Keratinocyte (primary cell): ENCODE data around the gene TMEM187. TPM values are rescaled to one million over a fixed set of nuclear protein-coding genes. Genes with fewer than 3 reads are reported as not detected.

Experiments used
- DNase-seq: peaks from one replicate; pipeline ENCODE4 v3.0.0-alpha.2; 2011; ENCODE audit warnings: low read depth, missing footprints, low spot score
- FAIRE-seq: peaks from 2 replicates; lab custom pipeline; 2011; peaks lifted over from hg19 to GRCh38; lab: Jason Lieb, UNC
- H2AFZ ChIP-seq: 2 replicates; pipeline ENCODE4 v1.6.0; 2012; ENCODE audit warnings: low read length, control low read depth, inconsistent platforms; ENCODE audit not compliant: control insufficient read depth
- H3K27ac ChIP-seq: 2 replicates; pipeline ENCODE4 v1.5.1; 2011; ENCODE audit warnings: low read length; ENCODE audit not compliant: control insufficient read depth, insufficient read depth
- H3K27me3 ChIP-seq: 3 replicates; pipeline ENCODE4 v1.6.0; 2011; ENCODE audit warnings: low read length; ENCODE audit not compliant: control insufficient read depth, insufficient read depth; ENCODE audit errors: extremely low read depth
- H3K36me3 ChIP-seq, 2 experiments: 2 replicates in 1 of 2; 3 replicates in 1 of 2; pipeline ENCODE4 v1.5.1; 2011; ENCODE audit warnings: low read length in 2 of 2, mild to moderate bottlenecking in 1 of 2; ENCODE audit not compliant: control insufficient read depth in 2 of 2, insufficient read depth in 2 of 2; ENCODE audit errors: extremely low read depth in 1 of 2
- H3K4me1 ChIP-seq: 3 replicates; pipeline ENCODE4 v1.5.1; 2011; ENCODE audit warnings: low read length; ENCODE audit not compliant: control insufficient read depth, insufficient read depth; ENCODE audit errors: extremely low read depth
- H3K4me2 ChIP-seq: 3 replicates; pipeline ENCODE4 v1.6.0; 2011; ENCODE audit warnings: low read depth, low read length; ENCODE audit not compliant: control insufficient read depth, insufficient read depth; ENCODE audit errors: extremely low read depth
- H3K4me3 ChIP-seq, 3 experiments: fragments of 200-600 bp in 1 of 3; sonication (generic) in 1 of 3; 2 replicates in 2 of 3; 3 replicates in 1 of 3; pipeline ENCODE4 v1.5.1; 2011 to 2016; ENCODE audit warnings: low read length in 3 of 3, mild to moderate bottlenecking in 3 of 3, control low read depth in 2 of 3, inconsistent platforms in 1 of 3, low read depth in 1 of 3, mixed read lengths in 1 of 3, mixed run types in 1 of 3, moderate library complexity in 1 of 3; ENCODE audit not compliant: control insufficient read depth in 2 of 3, insufficient read depth in 2 of 3; ENCODE audit errors: extremely low read depth in 1 of 3
- H3K79me2 ChIP-seq: 2 replicates; pipeline ENCODE4 v1.6.0; 2012; ENCODE audit warnings: low read length; ENCODE audit not compliant: control insufficient read depth, insufficient read depth
- H3K9ac ChIP-seq: 3 replicates; pipeline ENCODE4 v1.6.0; 2011; ENCODE audit warnings: low read length; ENCODE audit not compliant: control insufficient read depth, insufficient read depth; ENCODE audit errors: extremely low read depth
- H3K9me1 ChIP-seq: 3 replicates; pipeline ENCODE4 v1.6.0; 2011; ENCODE audit warnings: low read length; ENCODE audit not compliant: control insufficient read depth, insufficient read depth; ENCODE audit errors: extremely low read depth
- H3K9me3 ChIP-seq: 2 replicates; pipeline ENCODE4 v1.5.1; 2012; ENCODE audit warnings: low read depth, low read length; ENCODE audit not compliant: control insufficient read depth
- H4K20me1 ChIP-seq: 3 replicates; pipeline ENCODE4 v1.6.0; 2011; ENCODE audit warnings: low read length; ENCODE audit not compliant: control insufficient read depth, insufficient read depth; ENCODE audit errors: extremely low read depth
- CTCF ChIP-seq, 3 experiments: IDR thresholded peaks in 1 of 3; conservative IDR thresholded peaks in 1 of 3; optimal IDR thresholded peaks in 1 of 3; 2 replicates in 2 of 3; 3 replicates in 1 of 3; pipeline versions ENCODE3 to v1.5.1; 2011; ENCODE audit warnings: low read length in 3 of 3, mild to moderate bottlenecking in 3 of 3, moderate library complexity in 2 of 3, control low read depth in 1 of 3, inconsistent platforms in 1 of 3; ENCODE audit not compliant: insufficient read depth in 2 of 3; ENCODE audit errors: extremely low read depth in 1 of 3
- EZH2 ChIP-seq: IDR thresholded peaks from one replicate; pipeline ENCODE4 v1.6.1; 2012; ENCODE audit warnings: inconsistent platforms, mild to moderate bottlenecking, low read length, moderate library complexity
- dilution Hi-C: fragments of 300-500 bp; cut with MboI; formaldehyde crosslinking; loops from one replicate; pipeline ENCODE4 v1.7.0; 2020; ENCODE audit warnings: low sequenced_read_pairs; ENCODE audit not compliant: extremely low pct_ligation_motif_present
- polyA plus RNA-seq, 5 experiments: library from polyadenylated mRNA; depleted of rRNA in 3 of 5; stranded (reverse) in 3 of 5; stranded (forward) in 1 of 5; unstranded in 1 of 5; fragments of >200 nt; gene quantifications; 1 replicate in 1 of 5; 2 replicates in 3 of 5; 3 replicates in 1 of 5; pipeline versions ENCODE4 v1.2.1 to v1.2.3, GENCODE V29; 2011 to 2012; ENCODE audit warnings: missing spikeins in 2 of 5, low read depth in 1 of 5, low replicate concordance in 1 of 5

Gene TMEM187
- polyA plus RNA-seq, 1 donor (not counting 4 experiments of a cell fraction or from before 2014, with no cell fraction given) = 6.6 TPM

- FAIRE-seq = no peak
- H4K20me1 ChIP-seq = peaks cover 5% of the 10 kb centered on the region
- H3K36me3 ChIP-seq = peaks cover 19 to 42% of the 10 kb centered on the region in 2 experiments
- no peaks in the 10 kb centered on the region for H3K9me3 ChIP-seq
- no peak overlapping the region for H3K4me3 ChIP-seq
- H3K27me3 ChIP-seq = no peaks in the 10 kb centered on the region
- H2AFZ ChIP-seq = no peak overlapping the region
- H3K4me1 ChIP-seq = no peaks in the 10 kb centered on the region
- no peak for DNase-seq
- H3K27ac ChIP-seq = no peak overlapping the region
- dilution Hi-C loops = no loop called here
- H3K79me2 ChIP-seq = peaks cover 33% of the 10 kb centered on the region
- H3K9ac ChIP-seq = no peak overlapping the region
- no peaks in the 10 kb centered on the region for H3K9me1 ChIP-seq
- no peak for TF ChIP-seq CTCF (optimal IDR thresholded peaks at IDR 0.05 in 1 of 3, IDR thresholded peaks at IDR 0.05 in 1 of 3, conservative IDR thresholded peaks at IDR 0.05 in 1 of 3; ENCODE audit: extremely low read depth in 1 of 3, insufficient read depth in 2 of 3, low read length in 3 of 3)
- TF ChIP-seq EZH2 = no peak
- H3K4me2 ChIP-seq = no peak overlapping the region
Measured at GRCh38 chrX:153961292-153961691, 11.3 kb upstream of the TMEM187 start.

DNA sequence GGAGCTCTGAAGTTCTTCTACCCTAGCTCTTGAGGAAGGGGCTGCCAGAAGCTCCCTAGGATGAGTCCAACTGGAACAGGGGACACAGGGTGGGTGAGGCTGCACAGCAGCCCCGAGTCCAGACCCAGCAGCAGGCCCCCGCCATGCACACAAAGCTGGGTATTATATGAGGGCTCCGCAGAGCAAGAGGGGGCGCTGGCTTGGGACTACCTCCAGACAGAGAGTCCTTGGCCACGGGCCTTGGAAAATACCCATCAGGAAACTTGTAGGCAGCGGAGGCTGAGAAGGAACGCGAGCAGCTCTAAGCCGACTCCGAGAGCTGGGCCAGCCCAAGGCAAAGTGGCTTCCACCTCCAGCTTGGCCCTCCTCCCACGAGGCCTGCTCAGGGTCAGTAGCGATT, 9.0 kb upstream of the TMEM187 start:
- peaks cover 14 to 30% of the 10 kb centered on the region in 2 experiments for H3K36me3 ChIP-seq
- H3K4me1 ChIP-seq = peaks cover 3% of the 10 kb centered on the region
- H3K4me2 ChIP-seq = no peak overlapping the region
- no peaks in the 10 kb centered on the region for H3K27me3 ChIP-seq
- no peak overlapping the region for H3K9ac ChIP-seq
- peaks cover 17% of the 10 kb centered on the region for H4K20me1 ChIP-seq
- no peak overlapping the region for H3K27ac ChIP-seq
- TF ChIP-seq EZH2 = no peak
- no peak overlapping the region for H2AFZ ChIP-seq
- peaks cover 56% of the 10 kb centered on the region for H3K79me2 ChIP-seq
- FAIRE-seq = no peak
- no peak for DNase-seq
- dilution Hi-C loops = no loop called here
- H3K4me3 ChIP-seq = no peak overlapping the region
- no peaks in the 10 kb centered on the region for H3K9me1 ChIP-seq
- H3K9me3 ChIP-seq = no peaks in the 10 kb centered on the region

DNA sequence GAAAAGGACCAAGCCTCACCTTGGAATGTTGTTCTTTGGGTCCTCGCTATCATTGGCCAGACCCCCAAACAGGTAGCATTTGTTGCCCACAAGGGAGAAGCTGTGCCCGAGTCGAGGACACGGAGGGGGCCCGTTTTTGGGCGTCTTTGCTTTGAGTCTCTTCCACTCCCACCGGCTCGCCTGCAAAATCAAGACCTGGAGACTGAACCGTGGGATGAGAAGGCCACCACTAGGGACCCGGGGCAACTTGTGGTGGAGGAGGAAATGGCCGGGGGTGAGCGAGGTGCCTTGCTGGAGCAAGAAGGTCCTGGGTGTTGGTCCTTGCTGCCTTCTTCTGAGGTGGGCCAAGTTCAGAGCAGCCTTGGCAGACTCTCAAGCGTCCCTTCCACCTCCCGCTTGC, 8.4 kb upstream of the TMEM187 start:
- Histone ChIP-seq H4K20me1 (peaks cover 17% of the 10 kb centered on the region), H3K9ac (no peak overlapping the region), H2AFZ (no peak overlapping the region), H3K36me3 (peaks cover 11 to 30% of the 10 kb centered on the region in 2 experiments), H3K4me2 (no peak overlapping the region), H3K27me3 (no peaks in the 10 kb centered on the region), H3K4me1 (peaks cover 7% of the 10 kb centered on the region), H3K79me2 (peaks cover 62% of the 10 kb centered on the region), H3K4me3 (no peak overlapping the region), H3K27ac (no peak overlapping the region), H3K9me1 (no peaks in the 10 kb centered on the region), H3K9me3 (no peaks in the 10 kb centered on the region)
- dilution Hi-C loops = no loop called here
- DNase-seq (no peak), FAIRE-seq (no peak)
- no peak for TF ChIP-seq EZH2
- TF ChIP-seq CTCF (optimal IDR thresholded peaks at IDR 0.05 in 1 of 3, IDR thresholded peaks at IDR 0.05 in 1 of 3, conservative IDR thresholded peaks at IDR 0.05 in 1 of 3; ENCODE audit: extremely low read depth in 1 of 3, insufficient read depth in 2 of 3, low read length in 3 of 3) = no peak
